Type B pancreatic cell (in vitro differentiated cells): ENCODE measurements around the gene THSD4. TPM values are rescaled to one million over a fixed set of nuclear protein-coding genes. Genes with fewer than 3 reads are reported as not detected.

Experiments used
- DNase-seq: peaks from one replicate; pipeline ENCODE4 v3.0.0; 2021; ENCODE audit warnings: mixed read lengths; ENCODE audit not compliant: unreplicated experiment; ENCODE audit errors: extremely low spot score
- H3K27ac Mint-ChIP-seq: 2 replicates; pipeline ENCODE4 v1.8.0; 2021; ENCODE audit warnings: mild to moderate bottlenecking, mixed read lengths
- H3K27me3 Mint-ChIP-seq: 2 replicates; pipeline ENCODE4 v1.8.0; 2021; ENCODE audit warnings: mixed read lengths
- H3K36me3 Mint-ChIP-seq: 2 replicates; pipeline ENCODE4 v1.8.0; 2021; ENCODE audit warnings: mixed read lengths
- H3K4me1 Mint-ChIP-seq: one replicate; pipeline ENCODE4 v1.8.0; 2021; ENCODE audit warnings: mixed read lengths; ENCODE audit not compliant: unreplicated experiment
- H3K4me3 Mint-ChIP-seq: 2 replicates; pipeline ENCODE4 v1.8.0; 2021; ENCODE audit warnings: mild to moderate bottlenecking, mixed read lengths
- H3K9me3 Mint-ChIP-seq: 2 replicates; pipeline ENCODE4 v1.8.0; 2021; ENCODE audit warnings: mixed read lengths
- total RNA-seq: library from RNA; stranded (reverse); gene quantifications from 2 replicates; pipeline ENCODE4 v1.2.1, GENCODE V29; 2021; ENCODE audit warnings: low replicate concordance
- TF ChIP-seq, protein P1 (sequence below): fragments of 200-600 bp; sonication (generic); conservative IDR thresholded peaks from 2 replicates; pipeline ENCODE4 v1.5.0; 2021; ENCODE audit warnings: antibody characterized with exemption, mild to moderate bottlenecking

The THSD4 gene
- total RNA-seq, 1 donor from 2014 or later: 43.3 TPM

DNA sequence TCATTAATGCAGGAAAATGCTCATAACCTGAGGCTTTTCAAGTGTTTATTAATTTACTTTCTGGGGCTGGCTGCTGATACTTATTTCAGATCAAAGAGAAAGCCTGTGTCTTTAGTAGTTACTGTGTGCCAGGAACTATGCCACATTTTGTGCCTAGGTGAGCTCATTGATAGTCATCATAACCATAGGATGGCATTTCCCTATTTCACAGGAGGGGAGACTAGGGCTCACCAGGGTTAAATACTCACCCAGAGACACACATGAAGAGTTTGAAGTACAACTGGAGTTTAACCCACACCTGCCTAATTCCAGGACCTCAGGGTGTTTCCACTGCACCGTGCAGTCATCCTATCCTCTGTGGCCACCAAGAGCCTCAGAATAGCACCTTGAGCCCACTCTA, 430.7 kb downstream of the THSD4 start:
- Mint-ChIP-seq H3K27ac (no peak overlapping the region), H3K9me3 (peaks cover 5% of the 10 kb centered on the region), H3K4me1 (peaks cover 45% of the 10 kb centered on the region), H3K36me3 (peaks cover 18% of the 10 kb centered on the region), H3K27me3 (peaks cover 3% of the 10 kb centered on the region), H3K4me3 (no peak overlapping the region)
- DNase-seq: no peak
- TF ChIP-seq, protein P1, sequence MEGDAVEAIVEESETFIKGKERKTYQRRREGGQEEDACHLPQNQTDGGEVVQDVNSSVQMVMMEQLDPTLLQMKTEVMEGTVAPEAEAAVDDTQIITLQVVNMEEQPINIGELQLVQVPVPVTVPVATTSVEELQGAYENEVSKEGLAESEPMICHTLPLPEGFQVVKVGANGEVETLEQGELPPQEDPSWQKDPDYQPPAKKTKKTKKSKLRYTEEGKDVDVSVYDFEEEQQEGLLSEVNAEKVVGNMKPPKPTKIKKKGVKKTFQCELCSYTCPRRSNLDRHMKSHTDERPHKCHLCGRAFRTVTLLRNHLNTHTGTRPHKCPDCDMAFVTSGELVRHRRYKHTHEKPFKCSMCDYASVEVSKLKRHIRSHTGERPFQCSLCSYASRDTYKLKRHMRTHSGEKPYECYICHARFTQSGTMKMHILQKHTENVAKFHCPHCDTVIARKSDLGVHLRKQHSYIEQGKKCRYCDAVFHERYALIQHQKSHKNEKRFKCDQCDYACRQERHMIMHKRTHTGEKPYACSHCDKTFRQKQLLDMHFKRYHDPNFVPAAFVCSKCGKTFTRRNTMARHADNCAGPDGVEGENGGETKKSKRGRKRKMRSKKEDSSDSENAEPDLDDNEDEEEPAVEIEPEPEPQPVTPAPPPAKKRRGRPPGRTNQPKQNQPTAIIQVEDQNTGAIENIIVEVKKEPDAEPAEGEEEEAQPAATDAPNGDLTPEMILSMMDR: no peak

DNA sequence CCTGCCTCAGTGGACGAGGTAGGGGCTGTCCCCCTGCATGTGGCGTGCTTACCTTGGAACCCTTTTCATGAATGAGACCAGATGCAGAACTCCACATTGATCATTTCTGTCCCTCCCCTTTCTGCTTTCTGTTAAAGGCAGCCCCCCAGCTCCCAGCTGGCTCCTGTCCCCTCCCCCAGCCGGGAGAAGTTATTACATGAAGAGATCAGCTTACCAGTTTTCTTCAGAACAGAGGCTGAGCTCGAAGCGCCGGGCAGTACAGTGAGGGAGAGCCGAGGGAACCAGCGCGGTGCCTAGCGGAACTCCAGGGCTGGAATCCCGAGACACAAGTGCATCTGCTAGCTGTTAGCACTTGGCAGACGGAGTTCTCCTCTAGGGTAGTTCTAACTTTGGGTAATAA, 431.7 kb downstream of the THSD4 start:
- Mint-ChIP-seq H3K4me1 (peaks cover 49% of the 10 kb centered on the region), H3K4me3 (peak overlapping the region; percentile 77), H3K27ac (peak overlapping the region; percentile 55), H3K27me3 (peaks cover 3% of the 10 kb centered on the region), H3K9me3 (peaks cover 5% of the 10 kb centered on the region), H3K36me3 (peaks cover 18% of the 10 kb centered on the region)
- no peak for DNase-seq
- TF ChIP-seq, protein P1: no peak

DNA sequence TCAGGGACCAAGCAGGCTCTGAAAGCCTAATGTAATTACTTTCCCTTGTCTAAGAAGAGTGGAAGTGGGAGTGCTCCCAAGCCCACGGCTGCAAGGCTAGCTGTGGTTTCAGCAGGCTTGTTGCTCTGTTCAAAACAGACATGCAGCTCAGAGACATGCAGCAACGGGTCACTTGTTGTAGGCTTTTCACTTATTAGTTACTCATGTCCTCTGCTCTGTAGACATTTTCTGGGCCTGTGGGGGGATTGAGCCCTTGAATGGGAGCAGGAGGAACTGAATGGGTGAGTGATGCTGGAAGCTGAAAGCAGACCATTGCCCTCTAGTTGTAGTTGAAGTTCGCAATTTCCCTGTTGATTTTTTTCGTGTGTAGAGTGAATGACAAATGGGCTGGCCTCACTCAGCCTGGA, 433.1 kb downstream of the THSD4 start:
- TF ChIP-seq, protein P1: no peak
- Mint-ChIP-seq H3K27me3 (peaks cover 3% of the 10 kb centered on the region), H3K36me3 (peaks cover 13% of the 10 kb centered on the region), H3K27ac (peak overlapping the region; percentile 56), H3K9me3 (peaks cover 5% of the 10 kb centered on the region), H3K4me1 (peaks cover 50% of the 10 kb centered on the region), H3K4me3 (peak overlapping the region; percentile 77)
- DNase-seq: no peak

DNA sequence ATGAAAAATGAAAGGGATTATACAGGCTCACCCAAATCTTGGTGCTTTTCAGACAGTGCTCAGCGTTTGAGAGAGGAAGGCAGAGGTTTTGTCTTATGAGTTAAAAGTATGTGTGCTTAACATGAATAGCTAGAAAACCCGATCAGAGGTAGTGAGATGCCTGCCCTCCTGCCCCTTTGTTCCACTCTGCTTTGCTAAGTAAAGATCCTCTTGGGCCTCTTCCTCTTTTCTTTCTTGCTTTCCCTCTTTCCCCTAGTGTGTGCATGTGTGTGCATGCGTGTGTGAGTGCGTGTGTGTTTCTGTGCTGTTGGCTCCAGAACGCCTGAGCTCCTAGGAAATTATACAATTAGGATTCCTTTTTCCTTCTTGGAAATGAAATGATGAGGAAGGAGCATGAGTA, 433.8 kb downstream of the THSD4 start:
- Mint-ChIP-seq H3K27me3 (peaks cover 3% of the 10 kb centered on the region), H3K4me3 (peak overlapping the region; percentile 77), H3K36me3 (peaks cover 13% of the 10 kb centered on the region), H3K4me1 (peaks cover 50% of the 10 kb centered on the region), H3K27ac (peak overlapping the region; percentile 56), H3K9me3 (peaks cover 5% of the 10 kb centered on the region)
- TF ChIP-seq, protein P1: no peak
- DNase-seq: no peak

DNA sequence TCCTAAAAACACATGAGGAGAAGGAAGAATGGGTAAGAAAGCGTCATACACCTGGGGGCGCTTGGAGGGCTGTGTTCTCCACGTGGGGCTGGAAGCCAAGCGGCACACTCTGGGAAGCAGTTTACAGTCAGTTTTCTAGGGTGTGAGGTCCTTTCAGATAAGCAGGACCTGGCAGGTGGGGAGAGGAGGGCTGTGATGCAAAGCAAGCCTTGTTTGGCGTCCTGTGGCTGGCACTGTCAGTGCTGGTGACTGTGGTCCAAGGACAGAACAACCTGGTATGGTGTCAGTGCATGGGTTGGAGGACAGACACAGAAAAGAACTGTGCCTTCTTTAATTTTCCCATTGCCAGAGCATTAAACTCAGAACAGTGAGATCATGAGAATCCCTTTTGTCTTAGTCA, 434.4 kb downstream of the THSD4 start:
- Mint-ChIP-seq H3K9me3 (peaks cover 3% of the 10 kb centered on the region), H3K36me3 (peaks cover 12% of the 10 kb centered on the region), H3K4me3 (peak overlapping the region; percentile 77), H3K27ac (no peak overlapping the region), H3K4me1 (peaks cover 50% of the 10 kb centered on the region), H3K27me3 (peaks cover 3% of the 10 kb centered on the region)
- no peak for DNase-seq
- TF ChIP-seq, protein P1: no peak

DNA sequence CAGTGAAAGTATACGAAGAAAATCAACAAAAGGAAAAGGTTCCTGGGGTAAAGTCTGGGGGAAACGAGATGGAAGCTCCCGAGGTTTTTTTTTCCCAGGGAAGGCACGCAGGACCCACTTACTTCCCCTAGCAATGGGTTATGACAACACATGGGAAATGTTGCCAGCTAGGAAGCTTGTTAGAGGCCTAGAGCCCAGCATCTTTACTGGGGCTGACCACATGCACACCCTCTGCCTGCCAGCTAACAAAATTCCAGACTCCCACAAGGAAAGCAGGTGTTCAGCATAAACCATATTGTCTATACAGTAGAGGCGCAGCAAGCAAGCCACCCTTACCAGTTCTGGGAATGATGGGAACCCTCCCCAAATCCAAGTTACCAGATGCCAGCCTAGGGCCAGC, 436.3 kb downstream of the THSD4 start:
- Mint-ChIP-seq H3K36me3 (peaks cover 8% of the 10 kb centered on the region), H3K4me1 (peaks cover 40% of the 10 kb centered on the region), H3K27me3 (peaks cover 3% of the 10 kb centered on the region), H3K9me3 (no peaks in the 10 kb centered on the region), H3K27ac (no peak overlapping the region), H3K4me3 (no peak overlapping the region)
- TF ChIP-seq, protein P1: no peak
- no peak for DNase-seq
